Calu3 (cell line): ENCODE results near the gene PTPRR. TPM values are rescaled to one million over a fixed set of nuclear protein-coding genes. Genes with fewer than 3 reads are reported as not detected.

ENCODE experiments used
- BruUV-seq: library from RNA; stranded (reverse); fragments of 400-500 nt; replicated peaks from 2 replicates; lab custom pipeline; 2021; lab: Mats Ljungman, UMichigan
- CTCF ChIA-PET: fragments of 300-600 bp; sonication (Branson Sonifier 250); formaldehyde crosslinking; loops from one replicate; lab custom pipeline; 2022; ENCODE audit warnings: antibody characterized with exemption; lab: Charles Lee
- DNase-seq: peaks from one replicate; pipeline ENCODE4 v3.0.0; 2022
- H3K27ac Mint-ChIP-seq: one replicate; pipeline ENCODE4 v1.8.0; 2022; ENCODE audit warnings: mixed read lengths; ENCODE audit not compliant: unreplicated experiment
- H3K27me3 Mint-ChIP-seq: one replicate; pipeline ENCODE4 v1.8.0; 2022; ENCODE audit warnings: mixed read lengths; ENCODE audit not compliant: unreplicated experiment
- H3K36me3 Mint-ChIP-seq: one replicate; pipeline ENCODE4 v1.8.0; 2022; ENCODE audit warnings: mild to moderate bottlenecking, moderate library complexity, mixed read lengths; ENCODE audit not compliant: insufficient read depth, unreplicated experiment
- H3K4me1 Mint-ChIP-seq: one replicate; pipeline ENCODE4 v1.8.0; 2022; ENCODE audit warnings: mild to moderate bottlenecking, low read depth, mixed read lengths; ENCODE audit not compliant: unreplicated experiment
- H3K4me3 Mint-ChIP-seq: one replicate; pipeline ENCODE4 v1.8.0; 2022; ENCODE audit warnings: mild to moderate bottlenecking, low read depth, moderate library complexity, mixed read lengths; ENCODE audit not compliant: unreplicated experiment
- H3K9me3 Mint-ChIP-seq: one replicate; pipeline ENCODE4 v1.8.0; 2022; ENCODE audit warnings: low read depth, mixed read lengths; ENCODE audit not compliant: unreplicated experiment
- intact Hi-C: fragments of 100-400 bp; cut with micrococcal nuclease; formaldehyde crosslinking; loops from one replicate; pipeline ENCODE4 v1.10.0; 2022; ENCODE audit not compliant: unreplicated experiment
- total RNA-seq: library from RNA; stranded (reverse); gene quantifications from 2 replicates; pipeline ENCODE4 v1.2.3, GENCODE V29; 2022
- TF ChIP-seq, protein P1 (sequence below): fragments of 200-600 bp; IDR thresholded peaks from one replicate; pipeline ENCODE4 v1.8.0; 2022; ENCODE audit warnings: antibody characterized with exemption; ENCODE audit not compliant: unreplicated experiment

The PTPRR gene
- total RNA-seq, 1 experiment from 2014 or later = 39.1 TPM

DNA sequence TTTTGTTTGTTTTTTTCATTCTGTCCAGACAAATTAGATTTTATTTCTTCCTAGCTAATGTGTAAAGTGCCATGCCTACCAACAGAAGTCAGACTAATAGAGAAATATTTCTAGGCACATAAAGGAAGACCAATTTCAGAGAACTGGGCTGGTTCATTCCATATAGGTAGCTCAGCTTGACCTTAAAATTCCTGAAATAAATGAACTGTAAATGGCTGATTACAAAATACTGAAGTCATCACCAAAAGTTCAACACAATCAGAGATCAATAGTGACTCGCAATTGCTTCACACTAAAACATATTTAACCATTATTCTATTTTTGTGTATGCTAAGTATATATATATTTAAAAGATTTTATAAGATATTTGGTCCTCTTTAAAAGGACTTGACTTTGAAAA, 317.5 kb downstream of the PTPRR start:
- H3K36me3 Mint-ChIP-seq = peaks cover 14% of the 10 kb centered on the region
- TF ChIP-seq, protein P1, sequence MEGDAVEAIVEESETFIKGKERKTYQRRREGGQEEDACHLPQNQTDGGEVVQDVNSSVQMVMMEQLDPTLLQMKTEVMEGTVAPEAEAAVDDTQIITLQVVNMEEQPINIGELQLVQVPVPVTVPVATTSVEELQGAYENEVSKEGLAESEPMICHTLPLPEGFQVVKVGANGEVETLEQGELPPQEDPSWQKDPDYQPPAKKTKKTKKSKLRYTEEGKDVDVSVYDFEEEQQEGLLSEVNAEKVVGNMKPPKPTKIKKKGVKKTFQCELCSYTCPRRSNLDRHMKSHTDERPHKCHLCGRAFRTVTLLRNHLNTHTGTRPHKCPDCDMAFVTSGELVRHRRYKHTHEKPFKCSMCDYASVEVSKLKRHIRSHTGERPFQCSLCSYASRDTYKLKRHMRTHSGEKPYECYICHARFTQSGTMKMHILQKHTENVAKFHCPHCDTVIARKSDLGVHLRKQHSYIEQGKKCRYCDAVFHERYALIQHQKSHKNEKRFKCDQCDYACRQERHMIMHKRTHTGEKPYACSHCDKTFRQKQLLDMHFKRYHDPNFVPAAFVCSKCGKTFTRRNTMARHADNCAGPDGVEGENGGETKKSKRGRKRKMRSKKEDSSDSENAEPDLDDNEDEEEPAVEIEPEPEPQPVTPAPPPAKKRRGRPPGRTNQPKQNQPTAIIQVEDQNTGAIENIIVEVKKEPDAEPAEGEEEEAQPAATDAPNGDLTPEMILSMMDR = no peak

DNA sequence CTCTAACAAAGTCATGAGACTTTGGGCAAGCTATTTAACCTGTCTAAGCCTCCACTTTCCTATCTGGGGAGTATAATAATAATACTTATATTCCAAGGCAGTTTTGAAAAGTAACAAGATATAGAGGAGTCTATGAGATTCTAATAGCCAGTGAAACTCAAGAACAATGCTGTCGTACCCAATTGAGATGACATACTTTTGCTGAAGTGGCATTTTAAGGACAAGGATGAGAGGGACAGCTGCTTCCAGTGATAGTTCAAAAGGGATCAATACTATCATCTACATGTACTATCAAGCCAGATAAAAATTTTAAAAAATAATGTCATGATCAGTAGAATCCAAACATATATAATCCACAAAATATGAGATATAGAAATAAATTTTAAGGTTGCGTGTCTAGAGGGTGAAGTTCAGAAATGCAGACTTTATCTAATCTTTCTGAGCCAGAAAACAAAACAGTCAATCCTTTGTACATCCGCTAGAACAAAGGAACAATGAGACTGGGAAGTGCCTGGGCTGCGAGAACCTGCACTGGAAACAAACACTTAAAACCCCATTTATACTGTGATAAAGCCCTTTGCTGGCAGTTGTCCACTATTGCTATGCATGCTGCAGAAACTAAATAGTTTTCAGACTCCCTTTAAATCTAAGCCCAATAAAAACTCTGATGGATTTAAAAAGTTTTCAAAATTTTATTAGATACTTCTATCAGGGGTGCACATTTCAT, 321.9 kb downstream of the PTPRR start:
- DNase-seq = peak; percentile 17
- TF ChIP-seq, protein P1 = no peak
- H3K4me1 Mint-ChIP-seq = peaks cover 26% of the 10 kb centered on the region
- intact Hi-C loops = no loop called here
- no peak overlapping the region for H3K4me3 Mint-ChIP-seq
- peak overlapping the region; percentile 41 for H3K27ac Mint-ChIP-seq
- CTCF ChIA-PET = no interaction called here
- no TSS peak for BruUV-seq
- no peaks in the 10 kb centered on the region for H3K27me3 Mint-ChIP-seq
- H3K36me3 Mint-ChIP-seq = peaks cover 12% of the 10 kb centered on the region
- peaks cover 4% of the 10 kb centered on the region for H3K9me3 Mint-ChIP-seq

More for the DNA sequence above, 317.5 kb downstream of the PTPRR start:
- Mint-ChIP-seq H3K4me3 (no peak overlapping the region), H3K27ac (peak overlapping the region; percentile 42), H3K9me3 (peaks cover 2% of the 10 kb centered on the region), H3K27me3 (no peaks in the 10 kb centered on the region), H3K4me1 (peaks cover 33% of the 10 kb centered on the region)
- no peak for DNase-seq
- no TSS peak for BruUV-seq
- intact Hi-C loops = no loop called here
- CTCF ChIA-PET = no interaction called here

DNA sequence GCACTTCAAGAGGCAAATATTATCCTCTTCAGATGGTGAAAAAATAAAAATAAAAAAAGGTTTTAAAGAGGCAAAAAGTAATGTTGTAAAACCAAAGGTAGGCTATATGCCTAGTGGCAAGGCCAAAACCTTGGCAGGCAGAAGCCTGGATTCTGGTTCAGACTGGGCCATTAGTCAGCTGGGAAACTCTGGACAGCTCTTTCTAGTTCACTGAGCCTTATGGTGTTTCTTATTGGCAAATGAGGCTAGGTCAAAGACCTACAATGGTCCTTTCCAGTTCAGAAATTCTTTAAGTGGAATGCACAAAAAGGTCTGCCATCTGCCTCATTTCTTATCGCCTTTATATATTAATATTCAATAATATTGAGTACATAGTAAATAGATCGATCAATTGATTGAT, 327.9 kb downstream of the PTPRR start:
- no TSS peak for BruUV-seq
- CTCF ChIA-PET = interaction anchor here (0.7 kb wide), 1 partner anchor 21 kb away, joined by 11 read pairs; no protein-coding TSS in a partner anchor
- Mint-ChIP-seq H3K27ac (no peak overlapping the region), H3K27me3 (no peaks in the 10 kb centered on the region), H3K36me3 (peaks cover 30% of the 10 kb centered on the region), H3K4me3 (no peak overlapping the region), H3K9me3 (peaks cover 2% of the 10 kb centered on the region), H3K4me1 (peaks cover 25% of the 10 kb centered on the region)
- no peak for DNase-seq
- TF ChIP-seq, protein P1 = no peak
- intact Hi-C loops = no loop called here

DNA sequence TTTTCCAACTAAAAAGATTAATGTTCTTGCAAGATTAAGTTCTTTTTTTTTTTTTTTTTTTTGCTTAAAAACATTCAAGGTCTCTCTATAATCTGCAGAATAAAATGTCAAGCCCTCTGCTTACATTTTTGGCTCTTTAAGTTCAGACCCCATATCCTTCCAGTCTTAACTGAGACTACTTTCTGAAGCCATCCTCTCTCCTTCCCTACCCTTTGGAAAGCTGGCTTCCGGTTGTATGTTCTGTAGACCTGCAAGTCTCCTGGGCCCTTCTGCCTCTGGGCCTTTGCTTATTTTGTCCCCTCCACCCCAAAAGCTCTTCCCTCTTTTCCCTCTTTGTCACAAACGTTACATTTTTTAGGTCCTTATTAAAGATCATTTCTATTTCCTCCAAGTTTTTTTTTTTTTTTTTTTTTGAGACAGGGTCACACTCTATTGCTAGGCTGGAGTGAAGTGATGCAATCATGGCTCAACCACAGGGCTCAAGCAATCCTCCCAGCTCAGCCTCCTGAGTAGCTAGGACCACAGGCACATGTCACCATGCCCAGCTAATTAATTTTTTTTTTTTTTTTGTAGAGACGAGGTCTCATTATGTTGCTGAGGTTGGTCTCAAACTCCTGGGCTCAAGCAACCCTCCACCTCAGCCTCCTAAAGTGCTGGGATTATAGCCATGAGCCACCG, 329.9 kb downstream of the PTPRR start:
- no peak overlapping the region for H3K4me3 Mint-ChIP-seq
- H3K27ac Mint-ChIP-seq = peak overlapping the region; percentile 20
- TF ChIP-seq, protein P1 = no peak
- intact Hi-C loops = loop anchor here (1.0 to 2.0 kb wide), 3 partner anchors 130 to 424 kb away; no protein-coding TSS in a partner anchor
- peaks cover 18% of the 10 kb centered on the region for H3K4me1 Mint-ChIP-seq
- peaks cover 45% of the 10 kb centered on the region for H3K36me3 Mint-ChIP-seq
- peaks cover 2% of the 10 kb centered on the region for H3K9me3 Mint-ChIP-seq
- CTCF ChIA-PET = interaction anchor here (0.7 to 1.2 kb wide), 6 partner anchors 8 to 424 kb away, joined by 3 to 8 read pairs (median 4); no protein-coding TSS in a partner anchor
- no peak for DNase-seq
- no peaks in the 10 kb centered on the region for H3K27me3 Mint-ChIP-seq
- BruUV-seq = no TSS peak
